SU-DHL-6 (cell line): ENCODE results near the gene LGR6.
"Not testable (repeated sequence)": the region's sequence is repeated elsewhere in the genome, so short reads cannot be mapped to it uniquely, and the experiment has no call there.

Source experiments
- H2AFZ ChIP-seq: fragments of 200-600 bp; sonication (generic); 2 replicates; pipeline ENCODE4 v1.6.1; 2014; ENCODE audit warnings: low read depth, mild to moderate bottlenecking, moderate library complexity, mixed read lengths, antibody characterized with exemption, low read length; ENCODE audit not compliant: severe bottlenecking
- H3F3A ChIP-seq: fragments of 200-600 bp; shearing (Covaris generic); 2 replicates; pipeline ENCODE4 v1.6.0; 2016; ENCODE audit warnings: antibody characterized with exemption, mild to moderate bottlenecking; ENCODE audit not compliant: insufficient read depth
- H3K27ac ChIP-seq: fragments of 200-600 bp; sonication (generic); 2 replicates; pipeline ENCODE4 v1.5.1; 2016; ENCODE audit warnings: low read depth, mild to moderate bottlenecking, low read length, moderate library complexity, mixed read lengths
- H3K27me3 ChIP-seq: fragments of 200-600 bp; sonication (generic), shearing (Covaris generic); 2 replicates; pipeline ENCODE4 v1.6.0; 2014; ENCODE audit warnings: mild to moderate bottlenecking, low read length
- H3K36me3 ChIP-seq: fragments of 200-600 bp; sonication (generic); 2 replicates; pipeline ENCODE4 v1.6.1; 2014; ENCODE audit warnings: mild to moderate bottlenecking, low read length, mixed read lengths
- H3K4me2 ChIP-seq: fragments of 300-600, 200-600 bp; shearing (Covaris generic), sonication (generic); 2 replicates; pipeline ENCODE4 v1.6.0; 2014; ENCODE audit warnings: low read length, low read depth, mild to moderate bottlenecking; ENCODE audit not compliant: poor library complexity, severe bottlenecking
- H3K4me3 ChIP-seq: fragments of 200-600 bp; sonication (generic); 2 replicates; pipeline ENCODE4 v1.5.1; 2014; ENCODE audit warnings: antibody characterized with exemption, low read length, mild to moderate bottlenecking, mixed read lengths; ENCODE audit not compliant: insufficient read depth, poor library complexity, severe bottlenecking
- H3K79me2 ChIP-seq: fragments of 200-600 bp; sonication (generic); 2 replicates; pipeline ENCODE4 v1.6.1; 2014; ENCODE audit warnings: mild to moderate bottlenecking, low read length, moderate library complexity; ENCODE audit not compliant: insufficient read depth
- H3K9ac ChIP-seq: fragments of 200-600 bp; sonication (generic); 2 replicates; pipeline ENCODE4 v1.7.0; 2014; ENCODE audit warnings: mild to moderate bottlenecking, low read length
- H3K9me2 ChIP-seq: fragments of 200-600 bp; sonication (generic); replicated peaks from 2 replicates; pipeline ENCODE4 v1.6.1; 2014; ENCODE audit warnings: low read length; ENCODE audit not compliant: insufficient read depth
- H3K9me3 ChIP-seq: fragments of 200-600 bp; sonication (generic); 2 replicates; pipeline ENCODE4 v1.6.1; 2014; ENCODE audit warnings: low read length, mixed read lengths; ENCODE audit not compliant: insufficient read depth
- H4K20me1 ChIP-seq: fragments of 200-600 bp; sonication (generic); 2 replicates; pipeline ENCODE4 v1.6.1; 2014; ENCODE audit warnings: low read depth, mild to moderate bottlenecking, antibody characterized with exemption, low read length, moderate library complexity, mixed read lengths
- EZH2phosphoT487 ChIP-seq: fragments of 200-600 bp; sonication (generic), shearing (Covaris generic); conservative IDR thresholded peaks from 2 replicates; pipeline ENCODE4 v1.6.1; 2018; ENCODE audit warnings: mild to moderate bottlenecking, antibody characterized with exemption, low read length, moderate library complexity, mixed read lengths
- TF ChIP-seq, protein P1 (sequence below): fragments of 200-600 bp; sonication (generic); IDR thresholded peaks from one replicate; pipeline ENCODE4 v1.5.1; 2017; ENCODE audit warnings: antibody characterized with exemption, mild to moderate bottlenecking, low read length, moderate library complexity; ENCODE audit not compliant: insufficient read depth, poor library complexity, severe bottlenecking

The LGR6 gene

DNA sequence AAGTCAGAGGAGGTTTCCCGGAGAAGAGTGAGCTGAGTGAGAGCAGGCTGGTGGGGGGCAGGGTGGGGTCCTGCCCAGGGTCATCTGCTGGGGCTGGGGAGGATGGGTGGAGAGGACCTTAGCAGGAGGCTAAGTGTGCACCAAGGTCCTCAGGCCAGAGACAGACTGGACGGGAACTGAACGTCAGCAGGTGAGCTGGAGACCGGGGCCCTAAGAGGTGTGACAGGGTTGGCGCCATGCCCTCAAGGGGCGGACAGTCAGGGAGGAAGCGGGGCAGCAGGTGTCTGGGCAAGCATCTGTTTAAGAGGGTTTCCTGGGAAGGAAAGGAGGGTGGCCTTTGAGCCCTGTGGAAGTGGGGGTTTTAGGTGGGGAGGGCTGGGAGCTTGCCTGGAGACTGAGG is 19.6 kb upstream of the LGR6 start:
- no peaks in the 10 kb centered on the region for H4K20me1 ChIP-seq
- H3K27me3 ChIP-seq: no peaks in the 10 kb centered on the region
- no peak overlapping the region for H3K9ac ChIP-seq

DNA sequence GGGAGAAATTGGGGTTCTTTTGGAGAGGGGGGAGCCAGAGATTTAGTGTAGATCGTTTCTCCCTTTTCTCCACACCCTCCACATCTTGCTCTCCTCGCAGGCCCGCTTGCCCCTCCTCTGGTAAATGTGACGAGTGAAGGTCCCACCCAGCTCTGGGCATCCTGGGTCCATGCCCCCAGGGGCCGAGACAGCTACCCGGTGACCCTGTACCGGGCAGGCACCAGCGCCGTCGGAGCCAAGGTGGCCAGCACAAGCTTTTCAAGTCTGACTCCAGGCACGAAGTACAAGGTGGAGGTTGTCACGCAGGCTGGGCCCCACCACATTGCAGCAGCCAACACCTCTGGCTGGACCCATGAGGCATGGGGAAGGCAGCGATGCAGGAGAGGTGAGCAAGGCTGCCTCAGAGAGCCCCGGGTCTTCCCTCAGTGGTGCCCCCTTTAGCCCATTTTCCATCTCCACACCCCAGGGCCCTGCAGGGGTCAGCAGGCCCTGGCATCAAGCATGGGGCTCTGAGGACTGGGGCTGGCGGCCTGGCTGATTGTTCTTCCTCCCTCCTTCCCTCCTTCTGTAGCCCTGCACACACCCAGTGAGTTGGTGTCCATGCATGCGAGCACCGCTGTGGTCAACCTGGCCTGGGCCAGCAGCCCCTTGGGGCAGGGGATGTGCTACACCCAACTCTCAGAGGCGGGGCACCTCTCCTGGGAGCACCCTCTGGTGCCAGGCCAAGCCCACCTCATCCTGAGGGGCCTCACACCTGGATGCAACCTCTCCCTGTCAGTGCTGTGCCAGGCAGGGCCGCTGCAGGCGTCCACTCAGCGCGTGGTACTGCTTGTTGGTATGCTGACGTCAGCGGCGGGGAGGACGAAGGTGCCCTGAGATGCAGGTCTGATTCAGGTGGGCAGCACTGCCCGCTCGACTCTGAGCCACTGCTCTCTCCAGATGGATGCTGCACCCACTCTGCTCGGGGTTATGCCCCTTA is 16.4 kb upstream of the LGR6 start:
- H3K4me3 ChIP-seq: no peak overlapping the region
- H3K27me3 ChIP-seq: no peaks in the 10 kb centered on the region
- no peaks in the 10 kb centered on the region for H3K36me3 ChIP-seq
- no peaks in the 10 kb centered on the region for H3F3A ChIP-seq
- no peak overlapping the region for H3K27ac ChIP-seq
- H4K20me1 ChIP-seq: no peaks in the 10 kb centered on the region
- H3K9me3 ChIP-seq: no peaks in the 10 kb centered on the region
- no peak overlapping the region for H3K4me2 ChIP-seq
- H3K9me2 ChIP-seq: no peaks in the 10 kb centered on the region
- no peak for TF ChIP-seq EZH2phosphoT487
- TF ChIP-seq, protein P1, sequence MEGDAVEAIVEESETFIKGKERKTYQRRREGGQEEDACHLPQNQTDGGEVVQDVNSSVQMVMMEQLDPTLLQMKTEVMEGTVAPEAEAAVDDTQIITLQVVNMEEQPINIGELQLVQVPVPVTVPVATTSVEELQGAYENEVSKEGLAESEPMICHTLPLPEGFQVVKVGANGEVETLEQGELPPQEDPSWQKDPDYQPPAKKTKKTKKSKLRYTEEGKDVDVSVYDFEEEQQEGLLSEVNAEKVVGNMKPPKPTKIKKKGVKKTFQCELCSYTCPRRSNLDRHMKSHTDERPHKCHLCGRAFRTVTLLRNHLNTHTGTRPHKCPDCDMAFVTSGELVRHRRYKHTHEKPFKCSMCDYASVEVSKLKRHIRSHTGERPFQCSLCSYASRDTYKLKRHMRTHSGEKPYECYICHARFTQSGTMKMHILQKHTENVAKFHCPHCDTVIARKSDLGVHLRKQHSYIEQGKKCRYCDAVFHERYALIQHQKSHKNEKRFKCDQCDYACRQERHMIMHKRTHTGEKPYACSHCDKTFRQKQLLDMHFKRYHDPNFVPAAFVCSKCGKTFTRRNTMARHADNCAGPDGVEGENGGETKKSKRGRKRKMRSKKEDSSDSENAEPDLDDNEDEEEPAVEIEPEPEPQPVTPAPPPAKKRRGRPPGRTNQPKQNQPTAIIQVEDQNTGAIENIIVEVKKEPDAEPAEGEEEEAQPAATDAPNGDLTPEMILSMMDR: no peak
- no peak overlapping the region for H2AFZ ChIP-seq
- no peaks in the 10 kb centered on the region for H3K79me2 ChIP-seq
- H3K9ac ChIP-seq: no peak overlapping the region

More for the DNA sequence above, 19.6 kb upstream of the LGR6 start:
- Histone ChIP-seq H3K4me3 (no peak overlapping the region), H3K27ac (no peak overlapping the region), H3K4me2 (no peak overlapping the region), H3K36me3 (no peaks in the 10 kb centered on the region), H2AFZ (no peak overlapping the region), H3F3A (no peaks in the 10 kb centered on the region), H3K9me2 (no peaks in the 10 kb centered on the region), H3K9me3 (no peaks in the 10 kb centered on the region), H3K79me2 (no peaks in the 10 kb centered on the region)
- no peak for TF ChIP-seq EZH2phosphoT487
- TF ChIP-seq, protein P1: no peak

DNA sequence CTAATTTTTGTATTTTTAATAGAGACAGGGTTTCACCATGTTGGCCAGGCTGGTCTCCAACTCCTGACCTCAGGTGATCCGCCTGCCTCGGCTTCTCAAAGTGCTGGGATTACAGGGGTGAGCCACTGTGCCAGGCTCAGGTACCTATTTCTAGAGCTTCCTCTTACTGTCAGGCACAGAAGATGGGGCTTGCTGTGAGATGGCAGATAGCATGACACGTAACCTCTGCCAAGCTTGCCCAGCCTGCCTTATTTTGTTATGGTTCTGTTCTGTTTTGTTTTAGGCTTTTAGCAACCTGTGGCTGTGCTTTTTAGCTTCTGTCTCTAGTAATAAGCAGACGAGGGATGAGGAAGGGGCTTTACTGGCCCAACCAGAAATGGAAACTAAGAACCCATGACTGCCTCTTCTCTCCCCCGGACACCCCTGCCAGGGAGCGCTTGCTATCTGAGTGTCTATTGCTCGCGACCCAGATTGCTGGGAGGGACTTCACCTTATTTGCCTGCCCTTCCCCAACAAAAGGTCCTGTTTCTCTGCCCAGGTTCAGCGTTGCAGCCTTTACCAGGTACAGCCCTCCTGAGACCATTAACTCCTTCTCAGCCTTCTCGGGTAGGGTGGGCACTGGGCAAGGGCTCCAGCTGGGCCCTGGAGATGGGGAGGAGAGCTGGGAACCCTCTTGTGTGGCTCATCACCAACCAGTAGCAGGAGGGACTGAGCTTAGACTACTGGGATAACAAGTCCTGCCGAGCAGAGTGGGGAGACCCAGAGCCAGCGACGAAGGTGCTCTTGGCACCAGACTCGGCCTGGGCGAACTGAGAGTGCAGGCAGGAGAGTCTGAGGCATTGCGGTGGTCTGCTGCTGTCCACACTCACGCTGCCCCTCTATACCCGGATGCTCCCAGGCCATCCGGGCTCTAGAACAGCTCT is 13.5 kb upstream of the LGR6 start:
- Histone ChIP-seq H3K9me2 (no peaks in the 10 kb centered on the region), H4K20me1 (no peaks in the 10 kb centered on the region), H3K79me2 (no peaks in the 10 kb centered on the region), H3K27me3 (no peaks in the 10 kb centered on the region), H3K9me3 (no peaks in the 10 kb centered on the region), H3K27ac (no peak overlapping the region), H3F3A (no peaks in the 10 kb centered on the region), H3K9ac (no peak overlapping the region), H3K36me3 (no peaks in the 10 kb centered on the region), H3K4me3 (no peak overlapping the region), H2AFZ (no peak overlapping the region), H3K4me2 (no peak overlapping the region)
- TF ChIP-seq, protein P1: no peak
- TF ChIP-seq EZH2phosphoT487: no peak

DNA sequence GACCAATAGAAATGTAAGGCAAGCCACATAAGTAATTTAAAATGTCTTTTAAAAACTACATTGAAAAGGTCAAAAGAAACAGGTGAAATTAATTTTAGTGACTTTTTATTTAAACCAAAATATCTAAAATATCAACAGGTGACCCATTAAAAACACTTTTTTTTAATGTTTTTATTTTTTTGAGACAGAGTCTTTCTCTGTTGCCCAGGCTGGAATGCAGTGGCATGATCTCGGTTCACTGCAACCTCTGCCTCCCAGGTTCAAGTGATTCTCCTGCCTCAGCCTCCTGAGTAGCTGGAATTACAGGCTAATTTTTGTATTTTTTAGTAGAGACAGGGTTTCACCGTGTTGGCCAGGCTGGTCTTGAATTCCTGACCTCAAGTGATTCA is 12.9 kb upstream of the LGR6 start:
- H3K27ac ChIP-seq, H2AFZ ChIP-seq, H3K4me2 ChIP-seq, H4K20me1 ChIP-seq, H3K4me3 ChIP-seq, H3F3A ChIP-seq, H3K27me3 ChIP-seq, H3K9ac ChIP-seq, H3K79me2 ChIP-seq, H3K9me2 ChIP-seq, H3K9me3 ChIP-seq, H3K36me3 ChIP-seq: not testable (repeated sequence)
